ENCODE results near the gene MYMX.
A peak's percentile ranks its signal among the peaks of the same experiment; 100 is the strongest.

The MYMX gene

DNA sequence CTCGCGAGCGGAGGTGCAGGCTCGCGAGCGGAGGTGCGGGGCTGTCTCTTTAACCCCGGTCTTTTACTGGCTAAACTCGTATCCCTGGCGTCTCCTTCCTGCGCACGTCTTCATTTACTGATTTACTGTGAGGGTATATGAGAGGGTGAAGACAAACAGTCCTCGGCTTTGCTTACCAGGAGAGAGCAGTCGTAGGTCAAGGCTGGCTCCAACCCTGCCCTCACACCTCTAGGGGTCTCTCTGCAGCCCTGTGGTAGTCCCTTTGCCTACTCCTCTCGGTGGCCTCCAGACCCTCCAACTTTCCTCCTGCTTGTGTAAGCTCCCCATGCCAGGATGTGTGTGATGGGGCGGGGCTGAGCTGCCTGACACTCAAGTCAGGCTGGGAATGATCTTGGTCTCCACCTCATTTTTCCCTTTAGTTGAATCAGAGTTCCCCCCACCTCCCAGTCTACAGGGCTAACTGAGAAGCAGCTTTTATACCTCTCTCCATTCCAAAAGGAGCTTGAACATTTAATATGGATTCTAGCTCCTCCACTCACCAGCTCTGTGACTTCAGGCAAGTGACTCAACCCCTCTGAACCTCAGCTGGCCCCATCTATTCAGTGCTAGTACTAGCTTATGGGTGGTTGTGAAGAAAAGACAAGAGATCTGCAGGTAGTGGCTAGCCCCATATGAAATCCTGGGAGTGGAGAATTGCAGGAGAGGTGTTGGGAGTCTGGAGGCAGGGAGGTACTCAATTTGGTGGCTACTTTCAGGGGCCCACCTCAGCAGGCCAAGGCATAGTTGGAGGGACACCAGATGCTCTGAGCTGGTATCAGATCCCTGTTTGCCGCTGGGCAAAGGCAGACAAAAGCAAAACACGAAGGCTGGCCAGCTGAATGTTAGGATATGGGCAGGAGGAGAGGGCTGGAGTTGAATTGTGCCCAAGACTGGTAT, 7.6 kb downstream of the MYMX start:
- Histone ChIP-seq H3K36me3 (peaks cover 0 to 22% (median 13%) of the 10 kb centered on the region in 11 experiments; a peak in 10 of 22 replicates), H3K4me3 (peak overlapping the region; percentile 54 to 76 (median 68)), H3K4me1 (peaks cover 58 to 70% (median 64%) of the 10 kb centered on the region in 10 experiments), H3K9me3 (replicated peaks in 1 of 11) (no peaks in the 10 kb centered on the region), H4K20me1 (peaks cover 21 to 55% (median 34%) of the 10 kb centered on the region in 11 experiments; a peak in 17 of 22 replicates), H3K27me3 (peaks cover 0 to 9% (median 0%) of the 10 kb centered on the region in 11 experiments; a peak in 1 of 22 replicates), H3K4me2 (peak overlapping the region; percentile 88 to 98 (median 95)), H3K27ac (peak overlapping the region in 8 of 11 experiments; percentile 57 to 76 (median 68); a peak in 14 of 22 replicates), H3K9ac (peak overlapping the region; percentile 57 to 83 (median 78); a peak in 21 of 22 replicates)
- TF ChIP-seq Cebpa-rat (IDR thresholded peaks at IDR 0.05): no peak

DNA sequence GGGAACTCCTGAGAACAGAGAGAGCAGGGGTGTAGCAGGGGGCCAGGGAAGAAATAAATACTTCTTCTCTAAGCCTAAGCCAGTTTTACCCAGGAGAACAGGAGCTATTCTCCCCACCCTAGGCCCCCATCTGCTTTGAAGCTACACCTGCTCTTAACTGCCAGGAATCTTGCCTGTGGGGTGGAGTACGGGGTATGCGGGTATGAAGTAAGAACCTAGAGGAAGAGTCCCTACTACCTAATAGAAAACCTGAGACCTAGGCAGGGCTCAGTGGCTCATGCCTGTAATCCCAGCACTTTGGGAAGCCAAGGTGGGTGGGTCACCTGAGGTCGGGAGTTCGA, 8.2 kb downstream of the MYMX start:
- H3K36me3 ChIP-seq: peaks cover 0 to 28% (median 17%) of the 10 kb centered on the region in 11 experiments; a peak in 17 of 22 replicates
- H3K27ac ChIP-seq: no peak overlapping the region
- peak overlapping the region; percentile 88 to 98 (median 95) for H3K4me2 ChIP-seq
- H3K4me1 ChIP-seq: peaks cover 55 to 66% (median 59%) of the 10 kb centered on the region in 10 experiments
- peak overlapping the region in 6 of 10 experiments; percentile 63 to 72 (median 69); a peak in 8 of 20 replicates for H3K4me3 ChIP-seq
- H3K9ac ChIP-seq: peak overlapping the region in 9 of 11 experiments; percentile 61 to 83 (median 78); a peak in 14 of 22 replicates
- peaks cover 21 to 55% (median 34%) of the 10 kb centered on the region in 11 experiments; a peak in 17 of 22 replicates for H4K20me1 ChIP-seq
- peaks cover 0 to 9% (median 0%) of the 10 kb centered on the region in 11 experiments; a peak in 1 of 22 replicates for H3K27me3 ChIP-seq
- no peaks in the 10 kb centered on the region for H3K9me3 ChIP-seq (replicated peaks in 1 of 11)
- TF ChIP-seq Cebpa-rat (IDR thresholded peaks at IDR 0.05): no peak

DNA sequence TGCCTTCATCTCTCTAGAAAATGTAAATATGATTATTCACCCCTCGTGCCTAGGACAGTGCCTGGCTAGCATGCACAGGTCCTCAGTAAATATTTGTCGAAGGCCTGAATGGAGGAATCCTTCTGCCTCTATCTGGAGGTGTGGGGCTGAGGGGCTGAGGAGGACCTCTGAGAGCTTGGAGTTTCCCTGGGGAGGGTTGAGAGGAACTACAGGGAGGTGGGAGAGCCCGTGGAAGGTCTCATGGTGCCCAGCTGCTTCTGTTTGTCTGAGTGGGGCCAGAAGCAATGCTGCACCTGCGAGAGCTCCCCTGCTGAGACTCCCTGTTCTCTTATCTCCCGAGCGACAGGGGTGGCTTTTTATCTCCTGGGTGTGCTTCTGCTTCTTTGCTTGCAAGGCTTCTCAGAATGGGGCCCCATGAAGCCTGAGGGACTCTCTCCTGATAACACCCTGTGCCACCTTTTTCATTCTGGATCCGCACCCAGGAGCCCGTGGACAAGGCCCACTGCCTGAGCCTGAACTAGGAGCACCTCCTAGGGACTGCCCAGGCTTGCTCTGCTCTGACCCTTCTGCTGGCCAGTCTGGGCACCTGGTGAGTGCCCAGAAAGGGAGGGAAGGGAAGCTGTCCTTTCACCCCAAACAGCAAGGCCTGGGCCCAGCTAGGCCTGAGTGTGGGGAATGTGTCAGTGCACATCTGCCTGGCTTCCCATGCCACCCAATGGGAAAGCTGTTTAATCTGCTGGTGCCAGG, 9.0 kb downstream of the MYMX start:
- TF ChIP-seq Cebpa-rat (IDR thresholded peaks at IDR 0.05): no peak
- peak overlapping the region in 10 of 11 experiments; percentile 4 to 83 (median 48); a peak in 16 of 22 replicates for H3K9ac ChIP-seq

DNA sequence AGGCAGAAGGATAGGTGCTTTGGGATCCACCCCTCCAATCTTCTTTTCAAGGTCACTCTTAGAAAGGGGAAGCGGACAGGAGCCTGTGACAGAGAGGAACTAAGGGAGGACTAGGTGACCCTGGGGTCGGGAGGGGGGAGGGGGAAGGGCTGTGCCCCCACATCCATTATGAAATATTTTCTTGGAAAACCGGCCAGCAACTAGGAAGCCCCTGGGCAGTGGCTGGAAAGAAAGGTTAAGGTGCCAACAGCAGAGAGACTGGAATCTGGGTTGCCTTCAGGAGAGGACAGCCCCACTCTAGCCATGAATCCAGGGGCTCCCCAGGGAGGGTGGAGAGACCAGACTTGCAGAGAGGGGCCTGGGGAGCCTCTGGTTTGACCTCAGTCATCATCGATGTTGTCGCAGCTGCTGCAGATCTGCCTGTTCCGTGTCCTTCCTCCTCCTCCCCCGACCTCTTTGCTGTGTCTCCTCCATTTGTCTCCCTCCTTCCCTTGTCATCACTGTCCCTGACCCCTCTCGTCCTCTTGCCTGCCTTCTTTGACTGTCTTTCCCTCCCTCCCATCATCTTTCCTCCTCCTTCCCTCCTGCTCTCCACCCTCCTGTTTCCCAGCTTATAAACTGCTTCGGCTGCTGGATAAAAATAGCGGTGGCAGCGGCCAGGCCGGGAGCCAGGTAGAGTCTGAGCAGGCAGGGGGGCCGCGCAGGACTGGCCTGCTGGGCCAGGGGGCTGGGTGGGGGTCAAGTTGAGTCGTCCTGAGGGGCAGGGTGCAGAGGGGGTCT, 9.8 kb downstream of the MYMX start:
- Histone ChIP-seq H3K4me1 (peaks cover 49 to 60% (median 52%) of the 10 kb centered on the region in 10 experiments), H3K9ac (peak overlapping the region in 10 of 11 experiments; percentile 8 to 83 (median 48); a peak in 17 of 22 replicates), H3K27ac (peak overlapping the region in 6 of 11 experiments; percentile 13 to 56 (median 39); a peak in 11 of 22 replicates)

More for the DNA sequence above, 9.0 kb downstream of the MYMX start:
- Histone ChIP-seq H3K4me3 (0 out of 20 replicates have a peak overlapping the region, but pooled peaks of 1 of the 10 experiments have one; percentile 72), H3K27me3 (peaks cover 0 to 9% (median 0%) of the 10 kb centered on the region in 11 experiments; a peak in 1 of 22 replicates), H3K36me3 (peaks cover under 1 to 36% (median 25%) of the 10 kb centered on the region in 11 experiments; a peak in 19 of 22 replicates), H3K4me2 (peak overlapping the region; percentile 68 to 98 (median 95)), H3K27ac (peak overlapping the region in 6 of 11 experiments; percentile 13 to 56 (median 39); a peak in 10 of 22 replicates), H3K9me3 (replicated peaks in 1 of 11) (no peaks in the 10 kb centered on the region), H4K20me1 (peaks cover 21 to 56% (median 34%) of the 10 kb centered on the region in 11 experiments; a peak in 17 of 22 replicates), H3K4me1 (peaks cover 53 to 58% (median 56%) of the 10 kb centered on the region in 10 experiments)

DNA sequence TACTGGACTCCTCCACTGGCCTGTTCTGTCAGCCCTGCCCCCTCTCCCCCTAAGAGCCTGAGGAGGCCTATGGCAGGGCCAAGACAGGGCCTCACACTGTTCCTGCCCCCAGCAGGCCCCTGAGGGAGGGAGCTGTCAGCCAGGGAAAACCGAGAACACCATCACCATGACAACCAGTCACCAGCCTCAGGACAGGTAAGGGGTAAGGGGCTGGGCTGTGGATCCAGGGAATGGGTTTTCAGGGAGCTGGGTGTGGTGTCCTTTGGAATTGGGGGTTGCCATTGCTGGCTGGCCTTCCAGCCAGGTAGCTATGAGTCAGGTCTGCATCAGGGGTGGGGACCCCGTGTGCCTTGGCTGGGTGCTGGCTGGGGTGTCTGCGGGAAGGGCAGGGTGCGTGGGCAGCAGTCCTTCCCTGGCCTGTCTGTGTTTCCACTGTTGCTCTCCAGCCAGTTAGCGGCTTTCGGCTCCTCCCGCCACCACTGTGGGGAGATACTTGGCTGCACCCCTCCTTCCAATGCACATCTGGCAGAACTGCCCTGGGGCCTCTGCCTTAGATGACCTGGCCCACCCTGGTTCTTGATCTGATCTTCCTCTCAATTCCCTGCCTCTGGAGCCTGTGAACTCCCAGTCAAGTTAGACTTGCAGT, 10.5 kb downstream of the MYMX start:
- no peak for TF ChIP-seq Cebpa-rat (IDR thresholded peaks at IDR 0.05)
- peaks cover 8 to 52% (median 40%) of the 10 kb centered on the region in 11 experiments; a peak in 20 of 22 replicates for H3K36me3 ChIP-seq
- H3K4me1 ChIP-seq: peaks cover 44 to 61% (median 51%) of the 10 kb centered on the region in 10 experiments
- peaks cover 0 to 8% (median 0%) of the 10 kb centered on the region in 11 experiments; a peak in 1 of 22 replicates for H3K27me3 ChIP-seq
- H3K9ac ChIP-seq: peak overlapping the region in 6 of 11 experiments; percentile 10 to 83 (median 54); a peak in 6 of 22 replicates
- peaks cover 21 to 60% (median 34%) of the 10 kb centered on the region in 11 experiments; a peak in 17 of 22 replicates for H4K20me1 ChIP-seq
- H3K4me3 ChIP-seq: no peak overlapping the region
- H3K9me3 ChIP-seq (replicated peaks in 1 of 11): no peaks in the 10 kb centered on the region
- peak overlapping the region in 3 of 11 experiments; percentile 1 to 41 (median 37); a peak in 3 of 22 replicates for H3K27ac ChIP-seq
- peak overlapping the region; percentile 68 to 98 (median 95); a peak in 19 of 22 replicates for H3K4me2 ChIP-seq

More for the DNA sequence above, 9.8 kb downstream of the MYMX start:
- Histone ChIP-seq H3K9me3 (replicated peaks in 1 of 11) (no peaks in the 10 kb centered on the region), H4K20me1 (peaks cover 21 to 56% (median 34%) of the 10 kb centered on the region in 11 experiments; a peak in 17 of 22 replicates), H3K27me3 (peaks cover 0 to 9% (median 0%) of the 10 kb centered on the region in 11 experiments; a peak in 1 of 22 replicates), H3K4me3 (peak overlapping the region in 1 of 10 experiments; percentile 0; a peak in 1 of 20 replicates), H3K4me2 (peak overlapping the region; percentile 68 to 98 (median 95)), H3K36me3 (peaks cover 5 to 45% (median 33%) of the 10 kb centered on the region in 11 experiments; a peak in 19 of 22 replicates)
- TF ChIP-seq Cebpa-rat (IDR thresholded peaks at IDR 0.05): no peak

GRCh38 chr6:44228031-44228430, 11.3 kb downstream of the MYMX start:
- no peak overlapping the region for H3K4me3 ChIP-seq
- H3K27ac ChIP-seq: no peak overlapping the region
- 0 out of 22 replicates have a peak, but pooled peaks cover 0 to under 1% (median 0%) of the 10 kb centered on the region in 11 experiments for H3K27me3 ChIP-seq
- H3K36me3 ChIP-seq: peaks cover 14 to 59% (median 47%) of the 10 kb centered on the region in 11 experiments; a peak in 21 of 22 replicates
- H3K9me3 ChIP-seq (replicated peaks in 1 of 11): no peaks in the 10 kb centered on the region
- H4K20me1 ChIP-seq: peaks cover 21 to 57% (median 34%) of the 10 kb centered on the region in 11 experiments; a peak in 17 of 22 replicates
- no peak overlapping the region for H3K4me2 ChIP-seq
- no peak overlapping the region; a peak in 2 of 22 replicates for H3K9ac ChIP-seq
- H3K4me1 ChIP-seq: peaks cover 43 to 61% (median 51%) of the 10 kb centered on the region in 10 experiments
- no peak for TF ChIP-seq Cebpa-rat (IDR thresholded peaks at IDR 0.05)

- Histone ChIP-seq H3K4me3 (no peak overlapping the region), H3K9ac (no peak overlapping the region), H3K27ac (no peak overlapping the region), H3K36me3 (peaks cover 14 to 63% (median 50%) of the 10 kb centered on the region in 11 experiments; a peak in 21 of 22 replicates), H4K20me1 (peaks cover 21 to 58% (median 34%) of the 10 kb centered on the region in 11 experiments; a peak in 17 of 22 replicates), H3K4me2 (no peak overlapping the region), H3K4me1 (peaks cover 44 to 64% (median 54%) of the 10 kb centered on the region in 10 experiments), H3K9me3 (replicated peaks in 1 of 11) (no peaks in the 10 kb centered on the region), H3K27me3 (no peaks in the 10 kb centered on the region)
- TF ChIP-seq Cebpa-rat (IDR thresholded peaks at IDR 0.05): no peak
Measured at GRCh38 chr6:44228433-44228832, 11.7 kb downstream of the MYMX start.

Data from BLaER1 treated with 17β-estradiol and CSF1 and Interleukin-3, amounts not matched to agents 10 nM and 100 nM (cell line).